Keratinocyte (primary cell): ENCODE results near the gene MTR.

Experiments used
- EZH2 ChIP-seq: IDR thresholded peaks from one replicate; pipeline ENCODE4 v1.6.1; 2012; ENCODE audit warnings: inconsistent platforms, mild to moderate bottlenecking, low read length, moderate library complexity
- TF ChIP-seq, protein P1 (sequence below), 3 experiments: IDR thresholded peaks in 1 of 3; conservative IDR thresholded peaks in 1 of 3; optimal IDR thresholded peaks in 1 of 3; 2 replicates in 2 of 3; 3 replicates in 1 of 3; pipeline versions ENCODE3 to v1.5.1; 2011; ENCODE audit warnings: low read length in 3 of 3, mild to moderate bottlenecking in 3 of 3, moderate library complexity in 2 of 3, control low read depth in 1 of 3, inconsistent platforms in 1 of 3; ENCODE audit not compliant: insufficient read depth in 2 of 3; ENCODE audit errors: extremely low read depth in 1 of 3

DNA sequence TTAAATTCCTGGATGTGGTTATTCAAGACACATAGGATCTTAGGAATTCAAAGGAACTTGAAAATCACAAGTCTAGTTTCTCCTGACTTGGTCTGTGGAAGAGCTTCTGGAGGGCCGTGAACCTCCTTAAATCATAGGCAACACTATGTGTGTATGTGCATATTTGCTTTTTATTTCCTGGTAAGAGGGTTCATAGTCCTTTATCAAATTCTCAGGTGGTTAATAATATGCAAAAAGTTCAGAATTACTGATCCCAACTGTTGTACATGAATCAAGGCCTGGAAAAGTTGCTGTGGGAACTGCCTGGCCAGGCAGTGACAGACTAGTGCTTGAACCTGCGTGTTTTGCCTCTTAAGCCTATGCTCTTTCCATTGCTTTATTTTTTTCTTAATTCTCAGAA lies 12.9 kb downstream of the MTR start:
- TF ChIP-seq, protein P1, sequence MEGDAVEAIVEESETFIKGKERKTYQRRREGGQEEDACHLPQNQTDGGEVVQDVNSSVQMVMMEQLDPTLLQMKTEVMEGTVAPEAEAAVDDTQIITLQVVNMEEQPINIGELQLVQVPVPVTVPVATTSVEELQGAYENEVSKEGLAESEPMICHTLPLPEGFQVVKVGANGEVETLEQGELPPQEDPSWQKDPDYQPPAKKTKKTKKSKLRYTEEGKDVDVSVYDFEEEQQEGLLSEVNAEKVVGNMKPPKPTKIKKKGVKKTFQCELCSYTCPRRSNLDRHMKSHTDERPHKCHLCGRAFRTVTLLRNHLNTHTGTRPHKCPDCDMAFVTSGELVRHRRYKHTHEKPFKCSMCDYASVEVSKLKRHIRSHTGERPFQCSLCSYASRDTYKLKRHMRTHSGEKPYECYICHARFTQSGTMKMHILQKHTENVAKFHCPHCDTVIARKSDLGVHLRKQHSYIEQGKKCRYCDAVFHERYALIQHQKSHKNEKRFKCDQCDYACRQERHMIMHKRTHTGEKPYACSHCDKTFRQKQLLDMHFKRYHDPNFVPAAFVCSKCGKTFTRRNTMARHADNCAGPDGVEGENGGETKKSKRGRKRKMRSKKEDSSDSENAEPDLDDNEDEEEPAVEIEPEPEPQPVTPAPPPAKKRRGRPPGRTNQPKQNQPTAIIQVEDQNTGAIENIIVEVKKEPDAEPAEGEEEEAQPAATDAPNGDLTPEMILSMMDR (optimal IDR thresholded peaks at IDR 0.05 in 1 of 3, IDR thresholded peaks at IDR 0.05 in 1 of 3, conservative IDR thresholded peaks at IDR 0.05 in 1 of 3; ENCODE audit: extremely low read depth in 1 of 3, insufficient read depth in 2 of 3, low read length in 3 of 3): no peak
- TF ChIP-seq EZH2: no peak
